Measurements from ENCODE around the gene CBX4. TPM values are rescaled to one million over a fixed set of nuclear protein-coding genes. Genes with fewer than 3 reads are reported as not detected.
A peak's percentile ranks its signal among the peaks of the same experiment; 100 is the strongest.

CBX4 gene
- total and polyA plus RNA-seq, 2 of the 4 experiments (the other 2 are of a cell fraction), result 3.2 to 9.4 TPM

GRCh38 chr17:79825580-79825921 lies 13.7 kb downstream of the CBX4 start:
- no peak overlapping the region for H2AFZ ChIP-seq (replicated peaks; ENCODE audit: low read length, poor library complexity)
- H4K8ac ChIP-seq (ENCODE audit: low read depth in 2 of 2, low read length in 2 of 2), result peak overlapping the region in 1 of 2 experiments; percentile 83; a peak in 2 of 4 replicates
- DNase-seq (no peak), ATAC-seq (ENCODE audit: low read depth) (no peak)
- H3K14ac ChIP-seq (replicated peaks; ENCODE audit: low read depth, low read length), result no peak overlapping the region
- H2AK5ac ChIP-seq (ENCODE audit: low read depth, low read length), result no peak overlapping the region
- no peak overlapping the region for H2BK120ac ChIP-seq (ENCODE audit: low read depth, low read length)
- intact Hi-C loops (cut with micrococcal nuclease) (no loop called here), dilution Hi-C loops (cut with HindIII; ENCODE audit: low sequenced_read_pairs, unreplicated experiment) (no loop called here), in situ Hi-C loops (cut with MboI; ENCODE audit: low sequenced_read_pairs) (no loop called here)
- H3K9ac ChIP-seq (ENCODE audit: low read depth, low read length), result no peak overlapping the region
- H3K36me3 ChIP-seq (ENCODE audit: control insufficient read depth, insufficient read depth, low read length), result no peaks in the 10 kb centered on the region
- H4K20me1 ChIP-seq (ENCODE audit: insufficient read depth, low read length), result no peaks in the 10 kb centered on the region
- BruUV-seq (replicated peaks), result no TSS peak
- TF ChIP-seq POLR2A (IDR thresholded peaks at IDR 0.05; ENCODE audit: low read depth, low read length) (no peak), CTCF (conservative IDR thresholded peaks at IDR 0.05; ENCODE audit: low read depth, low read length) (no peak), RFX5 (IDR thresholded peaks at IDR 0.05; ENCODE audit: low read depth, low read length) (no peak), CHD1 (IDR thresholded peaks at IDR 0.05; ENCODE audit: low read depth, low read length) (no peak), USF2 (IDR thresholded peaks at IDR 0.05; ENCODE audit: low read depth, low read length) (no peak), FOS (IDR thresholded peaks at IDR 0.05; ENCODE audit: low read depth, low read length) (no peak), MAZ (IDR thresholded peaks at IDR 0.05; ENCODE audit: borderline replicate concordance, low read depth, low read length) (no peak), NFE2L2 (IDR thresholded peaks at IDR 0.05; ENCODE audit: low read depth, low read length) (no peak)
- no peak overlapping the region for H2BK20ac ChIP-seq (ENCODE audit: low read depth, low read length)
- H2BK15ac ChIP-seq (ENCODE audit: low read depth, low read length), result no peak overlapping the region; the same call in 2 of the 3 replicates
- H3K27me3 ChIP-seq (ENCODE audit: control insufficient read depth, insufficient read depth, low read length), result peaks cover 9% of the 10 kb centered on the region; the same call in 1 of the 2 replicates
- no peaks in the 10 kb centered on the region for H3K9me3 ChIP-seq (ENCODE audit: control insufficient read depth, insufficient read depth, low read length)
- H3K4me3 ChIP-seq (ENCODE audit: insufficient read depth, low read depth, low read length), result no peak overlapping the region
- no peak overlapping the region for H3K23ac ChIP-seq (ENCODE audit: low read depth, low read length)
- no peak overlapping the region for H2BK5ac ChIP-seq (ENCODE audit: low read depth, low read length, poor library complexity, severe bottlenecking)
- no peak overlapping the region for H2AK9ac ChIP-seq (replicated peaks; ENCODE audit: low read depth, low read length, poor library complexity)
- no peak overlapping the region for H3K18ac ChIP-seq (ENCODE audit: low read depth, low read length)
- ChIA-PET POLR2A (ENCODE audit: unreplicated experiment) (no interaction called here), CTCF (interaction anchor here (1.0 kb wide), 1 partner anchor 10 kb away, joined by 3 read pairs; no protein-coding TSS in a partner anchor)
- H3K79me1 ChIP-seq (ENCODE audit: low read depth in 1 of 2, low read length in 2 of 2), result no peaks in the 10 kb centered on the region
- H3K9me1 ChIP-seq (ENCODE audit: insufficient read depth, low read length), result peaks cover 16% of the 10 kb centered on the region
- no peak overlapping the region for H3K27ac ChIP-seq (ENCODE audit: insufficient read depth, low read length)
- H3K4ac ChIP-seq (ENCODE audit: low read depth, low read length), result peak overlapping the region; percentile 67; the same call in 1 of the 2 replicates
- WGBS, 2 experiments (ENCODE audit: extremely low coverage in 2 of 2, insufficient read length in 1 of 2), result no CpG with 5 or more reads among the region's 5 CpGs
- H3K4me1 ChIP-seq (ENCODE audit: control insufficient read depth, insufficient read depth, low read length), result peaks cover 5% of the 10 kb centered on the region; the same call in 1 of the 2 replicates
- H4K5ac ChIP-seq (ENCODE audit: low read depth, low read length), result no peak overlapping the region
- H3K56ac ChIP-seq (ENCODE audit: extremely low read depth, insufficient read depth, low read length), result no peak overlapping the region
- no peak overlapping the region for H4K91ac ChIP-seq (ENCODE audit: insufficient read depth, low read depth, low read length)
- H3K4me2 ChIP-seq (ENCODE audit: low read depth, low read length), result no peak overlapping the region

All from IMR-90 (cell line).